ENCODE data around the gene ACTN4. TPM values are rescaled to one million over a fixed set of nuclear protein-coding genes. Genes with fewer than 3 reads are reported as not detected.

Gene ACTN4
- total RNA-seq, 4 donors from 2014 or later: 191 to 479 (median 365) TPM

- WGBS, 2 donors: 42 to 50% methylated on average over 10 of the region's 10 CpGs
- DNase-seq: no peak
- H3K9me3 ChIP-seq: no peaks in the 10 kb centered on the region
- no peak overlapping the region for H3K4me3 ChIP-seq (replicated peaks in 1 of 3)
- TF ChIP-seq POLR2A (IDR thresholded peaks at IDR 0.05) (peak in 1 of 2 donors; percentile 11), CTCF (IDR thresholded peaks at IDR 0.05) (no peak)
- H3K27me3 ChIP-seq: no peaks in the 10 kb centered on the region
- intact Hi-C loops (cut with DNase I): no loop called here
- H3K4me1 ChIP-seq: peaks cover 75 to 100% of the 10 kb centered on the region in 2 donors
- H3K36me3 ChIP-seq: no peaks in the 10 kb centered on the region
- H3K27ac ChIP-seq: peak overlapping the region; percentile 96 to 97 (median 97)
These were observed 19.4 kb downstream of the ACTN4 start for GRCh38 chr19:38666663-38667511.

GRCh38 chr19:38667661-38668171 is 20.3 kb downstream of the ACTN4 start:
- H3K27ac ChIP-seq: peak overlapping the region; percentile 96 to 97 (median 97)
- H3K9me3 ChIP-seq: no peaks in the 10 kb centered on the region
- no peaks in the 10 kb centered on the region for H3K27me3 ChIP-seq
- intact Hi-C loops (cut with DNase I): no loop called here
- H3K36me3 ChIP-seq: no peaks in the 10 kb centered on the region
- peaks cover 67 to 97% of the 10 kb centered on the region in 2 donors for H3K4me1 ChIP-seq
- no peak for DNase-seq
- TF ChIP-seq POLR2A (IDR thresholded peaks at IDR 0.05) (peak in 1 of 2 donors; percentile 15), CTCF (IDR thresholded peaks at IDR 0.05) (no peak)
- H3K4me3 ChIP-seq (replicated peaks in 1 of 3): no peak overlapping the region
- 43 to 47% methylated on average over 8 of the region's 8 CpGs for WGBS, 2 donors

GRCh38 chr19:38669552-38669951 is 22.1 kb downstream of the ACTN4 start:
- Histone ChIP-seq H3K4me3 (replicated peaks in 1 of 3) (no peak overlapping the region), H3K4me1 (peaks cover 55 to 91% of the 10 kb centered on the region in 2 donors), H3K27me3 (no peaks in the 10 kb centered on the region), H3K9me3 (no peaks in the 10 kb centered on the region), H3K27ac (peak overlapping the region; percentile 22 to 97 (median 67)), H3K36me3 (no peaks in the 10 kb centered on the region)
- WGBS, 2 donors: 78 to 81% methylated on average over 5 of the region's 5 CpGs
- no peak for DNase-seq
- TF ChIP-seq CTCF (IDR thresholded peaks at IDR 0.05) (no peak), POLR2A (IDR thresholded peaks at IDR 0.05) (no peak)
- intact Hi-C loops (cut with DNase I): no loop called here

- Histone ChIP-seq H3K4me3 (replicated peaks in 1 of 3) (no peak overlapping the region), H3K4me1 (peaks cover 55 to 91% of the 10 kb centered on the region in 2 donors), H3K9me3 (no peaks in the 10 kb centered on the region), H3K36me3 (no peaks in the 10 kb centered on the region), H3K27ac (peak overlapping the region; percentile 16 to 97 (median 67)), H3K27me3 (no peaks in the 10 kb centered on the region)
- TF ChIP-seq CTCF (IDR thresholded peaks at IDR 0.05): no peak
- TF ChIP-seq POLR2A (IDR thresholded peaks at IDR 0.05): no peak
- intact Hi-C loops (cut with DNase I): no loop called here
- no peak for DNase-seq
- WGBS, 2 donors: 74 to 79% methylated on average over 3 of the region's 3 CpGs
These were observed 23.5 kb downstream of the ACTN4 start for GRCh38 chr19:38670921-38671398.

- no peak for TF ChIP-seq CTCF (IDR thresholded peaks at IDR 0.05)
- Histone ChIP-seq H3K4me1 (peaks cover 52 to 91% of the 10 kb centered on the region in 2 donors), H3K9me3 (no peaks in the 10 kb centered on the region), H3K36me3 (no peaks in the 10 kb centered on the region), H3K27ac (peak overlapping the region; percentile 16 to 97 (median 67)), H3K27me3 (no peaks in the 10 kb centered on the region), H3K4me3 (replicated peaks in 1 of 3) (no peak overlapping the region)
- intact Hi-C loops (cut with DNase I): no loop called here
- 53 to 63% methylated on average over 4 of the region's 4 CpGs for WGBS, 2 donors
- DNase-seq: no peak
These were observed 24.2 kb downstream of the ACTN4 start for GRCh38 chr19:38671654-38672053.
